Activated naive CD8-positive, alpha-beta T cell treated with anti-CD3 and anti-CD28 coated beads, Interleukin-2, amount 10 ng/mL, durations not matched to agents 7 days and 5 days (primary cell): ENCODE measurements around the gene PPP2R2C. TPM values are rescaled to one million over a fixed set of nuclear protein-coding genes. Genes with fewer than 3 reads are reported as not detected.

Experiments
- ATAC-seq: fragments of 150-1000 bp; cut with Tn5 transposase; one replicate; pipeline ENCODE4 v1.10.0; 2021; ENCODE audit warnings: low read depth, moderate library complexity
- POLR2A ChIA-PET: fragments of 350-600 bp; sonication (Branson Sonifier 250); formaldehyde crosslinking; loops from one replicate; lab custom pipeline; 2021; ENCODE audit warnings: antibody characterized with exemption; lab: Charles Lee
- DNase-seq: peaks from one replicate; pipeline ENCODE4 v3.0.0; 2021
- H3K27ac Mint-ChIP-seq: one replicate; pipeline ENCODE4 v1.8.0; 2022; ENCODE audit warnings: mild to moderate bottlenecking, mixed read lengths
- H3K27me3 Mint-ChIP-seq: one replicate; pipeline ENCODE4 v1.8.0; 2022; ENCODE audit warnings: mild to moderate bottlenecking, moderate library complexity, mixed read lengths
- H3K36me3 Mint-ChIP-seq: one replicate; pipeline ENCODE4 v1.8.0; 2021; ENCODE audit warnings: mild to moderate bottlenecking, mixed read lengths
- H3K4me1 Mint-ChIP-seq: one replicate; pipeline ENCODE4 v1.8.0; 2021; ENCODE audit warnings: mixed read lengths
- H3K4me3 Mint-ChIP-seq: one replicate; pipeline ENCODE4 v1.8.0; 2022; ENCODE audit warnings: mild to moderate bottlenecking, moderate library complexity, mixed read lengths
- H3K9me3 Mint-ChIP-seq: one replicate; pipeline ENCODE4 v1.8.0; 2021; ENCODE audit warnings: mixed read lengths
- total RNA-seq, 2 experiments: library from RNA; stranded (reverse); gene quantifications; one replicate each; pipeline ENCODE4 v1.2.3, GENCODE V29; 2021

Gene PPP2R2C
- total RNA-seq, 2 experiments from 2014 or later = not detected

GRCh38 chr4:6395466-6396228, 76.8 kb downstream of the PPP2R2C start:
- ATAC-seq = no peak
- DNase-seq = no peak
- POLR2A ChIA-PET = no interaction called here
- no peaks in the 10 kb centered on the region for H3K9me3 Mint-ChIP-seq
- H3K4me1 Mint-ChIP-seq = no peaks in the 10 kb centered on the region
- H3K4me3 Mint-ChIP-seq = no peak overlapping the region
- no peaks in the 10 kb centered on the region for H3K36me3 Mint-ChIP-seq
- no peak overlapping the region for H3K27ac Mint-ChIP-seq
- H3K27me3 Mint-ChIP-seq = peaks cover 9% of the 10 kb centered on the region

- Mint-ChIP-seq H3K4me3 (no peak overlapping the region), H3K36me3 (no peaks in the 10 kb centered on the region), H3K27me3 (peaks cover 5% of the 10 kb centered on the region), H3K4me1 (no peaks in the 10 kb centered on the region), H3K27ac (no peak overlapping the region), H3K9me3 (no peaks in the 10 kb centered on the region)
- no peak for DNase-seq
- POLR2A ChIA-PET = no interaction called here
- ATAC-seq = no peak
Observed at GRCh38 chr4:6394671-6395081, 77.7 kb downstream of the PPP2R2C start.

- DNase-seq (no peak), ATAC-seq (no peak)
- Mint-ChIP-seq H3K27me3 (peaks cover 7% of the 10 kb centered on the region), H3K36me3 (no peaks in the 10 kb centered on the region), H3K27ac (no peak overlapping the region), H3K4me3 (no peak overlapping the region), H3K9me3 (no peaks in the 10 kb centered on the region), H3K4me1 (no peaks in the 10 kb centered on the region)
- POLR2A ChIA-PET = no interaction called here
Observed at GRCh38 chr4:6393544-6394475, 78.6 kb downstream of the PPP2R2C start.

GRCh38 chr4:6393066-6393465, 79.3 kb downstream of the PPP2R2C start:
- Mint-ChIP-seq H3K4me1 (no peaks in the 10 kb centered on the region), H3K36me3 (no peaks in the 10 kb centered on the region), H3K9me3 (no peaks in the 10 kb centered on the region), H3K27me3 (peaks cover 7% of the 10 kb centered on the region), H3K27ac (no peak overlapping the region), H3K4me3 (no peak overlapping the region)
- POLR2A ChIA-PET = no interaction called here
- DNase-seq (no peak), ATAC-seq (no peak)

GRCh38 chr4:6392407-6392806, 80.0 kb downstream of the PPP2R2C start:
- ATAC-seq (no peak), DNase-seq (no peak)
- Mint-ChIP-seq H3K4me3 (no peak overlapping the region), H3K4me1 (no peaks in the 10 kb centered on the region), H3K9me3 (no peaks in the 10 kb centered on the region), H3K36me3 (no peaks in the 10 kb centered on the region), H3K27me3 (peaks cover 7% of the 10 kb centered on the region), H3K27ac (no peak overlapping the region)
- POLR2A ChIA-PET = no interaction called here

GRCh38 chr4:6391852-6392188, 80.6 kb downstream of the PPP2R2C start:
- H3K27ac Mint-ChIP-seq = no peak overlapping the region
- POLR2A ChIA-PET = no interaction called here
- H3K4me1 Mint-ChIP-seq = no peaks in the 10 kb centered on the region
- H3K27me3 Mint-ChIP-seq = peaks cover 7% of the 10 kb centered on the region
- no peaks in the 10 kb centered on the region for H3K36me3 Mint-ChIP-seq
- DNase-seq (no peak), ATAC-seq (no peak)
- H3K4me3 Mint-ChIP-seq = no peak overlapping the region
- no peaks in the 10 kb centered on the region for H3K9me3 Mint-ChIP-seq

- no peak for ATAC-seq
- Mint-ChIP-seq H3K27me3 (peaks cover 8% of the 10 kb centered on the region), H3K9me3 (no peaks in the 10 kb centered on the region), H3K4me3 (no peak overlapping the region), H3K36me3 (no peaks in the 10 kb centered on the region), H3K27ac (no peak overlapping the region), H3K4me1 (no peaks in the 10 kb centered on the region)
- POLR2A ChIA-PET = no interaction called here
- DNase-seq = no peak
Observed at GRCh38 chr4:6391186-6391851, 81.1 kb downstream of the PPP2R2C start.

GRCh38 chr4:6390356-6390755, 82.1 kb downstream of the PPP2R2C start:
- H3K4me1 Mint-ChIP-seq = no peaks in the 10 kb centered on the region
- no peak for ATAC-seq
- H3K27ac Mint-ChIP-seq = no peak overlapping the region
- DNase-seq = no peak
- H3K4me3 Mint-ChIP-seq = no peak overlapping the region
- POLR2A ChIA-PET = no interaction called here
- peaks cover 11% of the 10 kb centered on the region for H3K27me3 Mint-ChIP-seq
- H3K9me3 Mint-ChIP-seq = no peaks in the 10 kb centered on the region
- H3K36me3 Mint-ChIP-seq = no peaks in the 10 kb centered on the region

GRCh38 chr4:6389142-6389825, 83.1 kb downstream of the PPP2R2C start:
- peaks cover 11% of the 10 kb centered on the region for H3K27me3 Mint-ChIP-seq

GRCh38 chr4:6388713-6389112, 83.7 kb downstream of the PPP2R2C start:
- POLR2A ChIA-PET = no interaction called here
- no peaks in the 10 kb centered on the region for H3K9me3 Mint-ChIP-seq
- H3K36me3 Mint-ChIP-seq = no peaks in the 10 kb centered on the region
- H3K27ac Mint-ChIP-seq = no peak overlapping the region
- no peak for DNase-seq
- ATAC-seq = no peak
- no peak overlapping the region for H3K4me3 Mint-ChIP-seq
- peaks cover 11% of the 10 kb centered on the region for H3K27me3 Mint-ChIP-seq
- no peaks in the 10 kb centered on the region for H3K4me1 Mint-ChIP-seq

More at GRCh38 chr4:6389142-6389825, 83.1 kb downstream of the PPP2R2C start:
- Mint-ChIP-seq H3K36me3 (no peaks in the 10 kb centered on the region), H3K9me3 (no peaks in the 10 kb centered on the region), H3K27ac (no peak overlapping the region), H3K4me3 (no peak overlapping the region), H3K4me1 (no peaks in the 10 kb centered on the region)
- DNase-seq = no peak
- ATAC-seq = no peak
- POLR2A ChIA-PET = no interaction called here

GRCh38 chr4:6387946-6388345, 84.5 kb downstream of the PPP2R2C start:
- no peak overlapping the region for H3K27ac Mint-ChIP-seq
- ATAC-seq (no peak), DNase-seq (no peak)
- no peak overlapping the region for H3K4me3 Mint-ChIP-seq
- H3K27me3 Mint-ChIP-seq = peaks cover 11% of the 10 kb centered on the region
- POLR2A ChIA-PET = no interaction called here
- no peaks in the 10 kb centered on the region for H3K9me3 Mint-ChIP-seq
- no peaks in the 10 kb centered on the region for H3K36me3 Mint-ChIP-seq
- no peaks in the 10 kb centered on the region for H3K4me1 Mint-ChIP-seq

- ATAC-seq (no peak), DNase-seq (no peak)
- Mint-ChIP-seq H3K4me1 (no peaks in the 10 kb centered on the region), H3K27ac (no peak overlapping the region), H3K27me3 (peaks cover 13% of the 10 kb centered on the region), H3K4me3 (no peak overlapping the region), H3K36me3 (no peaks in the 10 kb centered on the region), H3K9me3 (no peaks in the 10 kb centered on the region)
- POLR2A ChIA-PET = no interaction called here
Observed at GRCh38 chr4:6386091-6386490, 86.3 kb downstream of the PPP2R2C start.

GRCh38 chr4:6385288-6385687, 87.1 kb downstream of the PPP2R2C start:
- no peak overlapping the region for H3K27ac Mint-ChIP-seq
- peaks cover 13% of the 10 kb centered on the region for H3K27me3 Mint-ChIP-seq
- ATAC-seq (no peak), DNase-seq (no peak)
- no peaks in the 10 kb centered on the region for H3K36me3 Mint-ChIP-seq
- H3K4me3 Mint-ChIP-seq = no peak overlapping the region
- POLR2A ChIA-PET = no interaction called here
- no peaks in the 10 kb centered on the region for H3K9me3 Mint-ChIP-seq
- no peaks in the 10 kb centered on the region for H3K4me1 Mint-ChIP-seq
